ENCODE measurements around the gene TMEM11. TPM values are rescaled to one million over a fixed set of nuclear protein-coding genes. Genes with fewer than 3 reads are reported as not detected.

Gene TMEM11
- total RNA-seq, 2 experiments from 2014 or later = 28.9 to 40.4 TPM

- Mint-ChIP-seq H3K4me3 (no peak overlapping the region), H3K27ac (no peak overlapping the region), H3K9me3 (ENCODE audit: low read depth) (no peaks in the 10 kb centered on the region), H3K27me3 (no peaks in the 10 kb centered on the region), H3K36me3 (ENCODE audit: low read depth) (no peaks in the 10 kb centered on the region), H3K4me1 (peaks cover 8% of the 10 kb centered on the region)
- DNase-seq (no peak), ATAC-seq (no peak)
- POLR2A ChIA-PET = interaction anchor here (0.6 kb wide), 1 partner anchor 18 kb away, joined by 3 read pairs; no protein-coding TSS in a partner anchor
- CTCF ChIA-PET = interaction anchor here (0.7 to 1.2 kb wide), 2 partner anchors 11 to 26 kb away, joined by 3 to 4 read pairs; no protein-coding TSS in a partner anchor
- intact Hi-C loops (cut with DNase I, micrococcal nuclease) = no loop called here
Observed at GRCh38 chr17:21249920-21250703, 36.2 kb upstream of the TMEM11 start.

GRCh38 chr17:21249086-21249795, 35.3 kb upstream of the TMEM11 start:
- DNase-seq (no peak), ATAC-seq (no peak)
- no peaks in the 10 kb centered on the region for H3K36me3 Mint-ChIP-seq (ENCODE audit: low read depth)
- H3K4me1 Mint-ChIP-seq = peaks cover 8% of the 10 kb centered on the region
- POLR2A ChIA-PET = no interaction called here
- no peak overlapping the region for H3K27ac Mint-ChIP-seq
- no peaks in the 10 kb centered on the region for H3K27me3 Mint-ChIP-seq
- intact Hi-C loops (cut with DNase I, micrococcal nuclease) = no loop called here
- H3K9me3 Mint-ChIP-seq (ENCODE audit: low read depth) = no peaks in the 10 kb centered on the region
- CTCF ChIA-PET = interaction anchor here (0.7 to 1.2 kb wide), 2 partner anchors 10 to 27 kb away, joined by 3 to 4 read pairs; no protein-coding TSS in a partner anchor
- no peak overlapping the region for H3K4me3 Mint-ChIP-seq

- ChIA-PET CTCF (interaction anchor here (1.2 kb wide), 1 partner anchor 28 kb away, joined by 3 read pairs; no protein-coding TSS in a partner anchor), POLR2A (no interaction called here)
- H3K27me3 Mint-ChIP-seq = no peaks in the 10 kb centered on the region
- DNase-seq (no peak), ATAC-seq (no peak)
- intact Hi-C loops (cut with DNase I, micrococcal nuclease) = no loop called here
- no peaks in the 10 kb centered on the region for H3K9me3 Mint-ChIP-seq (ENCODE audit: low read depth)
- no peak overlapping the region for H3K4me3 Mint-ChIP-seq
- peaks cover 4% of the 10 kb centered on the region for H3K4me1 Mint-ChIP-seq
- H3K27ac Mint-ChIP-seq = no peak overlapping the region
- H3K36me3 Mint-ChIP-seq (ENCODE audit: low read depth) = no peaks in the 10 kb centered on the region
Observed at GRCh38 chr17:21248500-21248899, 34.5 kb upstream of the TMEM11 start.

- CTCF ChIA-PET = no interaction called here
- Mint-ChIP-seq H3K9me3 (ENCODE audit: low read depth) (no peaks in the 10 kb centered on the region), H3K36me3 (ENCODE audit: low read depth) (no peaks in the 10 kb centered on the region), H3K4me3 (no peak overlapping the region), H3K4me1 (peaks cover 3% of the 10 kb centered on the region), H3K27ac (no peak overlapping the region), H3K27me3 (no peaks in the 10 kb centered on the region)
- intact Hi-C loops (cut with DNase I, micrococcal nuclease) = no loop called here
- POLR2A ChIA-PET = no interaction called here
- no peak for ATAC-seq
- DNase-seq = no peak
Observed at GRCh38 chr17:21247552-21248258, 33.7 kb upstream of the TMEM11 start.

- CTCF ChIA-PET = no interaction called here
- no peaks in the 10 kb centered on the region for H3K9me3 Mint-ChIP-seq (ENCODE audit: low read depth)
- no peak overlapping the region for H3K4me3 Mint-ChIP-seq
- no peak overlapping the region for H3K27ac Mint-ChIP-seq
- no peaks in the 10 kb centered on the region for H3K36me3 Mint-ChIP-seq (ENCODE audit: low read depth)
- POLR2A ChIA-PET = interaction anchor here (0.7 kb wide), 1 partner anchor 135 kb away, joined by 3 read pairs; no protein-coding TSS in a partner anchor
- DNase-seq = no peak
- H3K27me3 Mint-ChIP-seq = no peaks in the 10 kb centered on the region
- ATAC-seq = no peak
- intact Hi-C loops (cut with DNase I, micrococcal nuclease) = no loop called here
- H3K4me1 Mint-ChIP-seq = peaks cover 3% of the 10 kb centered on the region
Observed at GRCh38 chr17:21246698-21247097, 32.7 kb upstream of the TMEM11 start.

- H3K4me3 Mint-ChIP-seq = no peak overlapping the region
- H3K27me3 Mint-ChIP-seq = no peaks in the 10 kb centered on the region
- CTCF ChIA-PET = interaction anchor here (0.6 kb wide), 1 partner anchor 91 kb away, joined by 3 read pairs; no protein-coding TSS in a partner anchor
- H3K4me1 Mint-ChIP-seq = peaks cover 3% of the 10 kb centered on the region
- intact Hi-C loops (cut with DNase I, micrococcal nuclease) = no loop called here
- no peaks in the 10 kb centered on the region for H3K36me3 Mint-ChIP-seq (ENCODE audit: low read depth)
- DNase-seq = no peak
- ATAC-seq = no peak
- POLR2A ChIA-PET = no interaction called here
- H3K27ac Mint-ChIP-seq = no peak overlapping the region
- H3K9me3 Mint-ChIP-seq (ENCODE audit: low read depth) = no peaks in the 10 kb centered on the region
Observed at GRCh38 chr17:21245639-21246084, 31.7 kb upstream of the TMEM11 start.

- Mint-ChIP-seq H3K27ac (no peak overlapping the region), H3K9me3 (ENCODE audit: low read depth) (no peaks in the 10 kb centered on the region), H3K36me3 (ENCODE audit: low read depth) (no peaks in the 10 kb centered on the region), H3K4me3 (no peak overlapping the region), H3K27me3 (no peaks in the 10 kb centered on the region), H3K4me1 (peaks cover 3% of the 10 kb centered on the region)
- intact Hi-C loops (cut with DNase I, micrococcal nuclease) = no loop called here
- ATAC-seq (no peak), DNase-seq (no peak)
- POLR2A ChIA-PET = no interaction called here
- CTCF ChIA-PET = no interaction called here
Observed at GRCh38 chr17:21243516-21244303, 29.7 kb upstream of the TMEM11 start.

GRCh38 chr17:21242780-21243515, 29.0 kb upstream of the TMEM11 start:
- CTCF ChIA-PET = no interaction called here
- POLR2A ChIA-PET = no interaction called here
- Mint-ChIP-seq H3K27ac (no peak overlapping the region), H3K36me3 (ENCODE audit: low read depth) (no peaks in the 10 kb centered on the region), H3K4me3 (no peak overlapping the region), H3K27me3 (no peaks in the 10 kb centered on the region), H3K9me3 (ENCODE audit: low read depth) (no peaks in the 10 kb centered on the region), H3K4me1 (peaks cover 3% of the 10 kb centered on the region)
- no peak for DNase-seq
- ATAC-seq = no peak
- intact Hi-C loops (cut with DNase I, micrococcal nuclease) = no loop called here

GRCh38 chr17:21242026-21242697, 28.2 kb upstream of the TMEM11 start:
- Mint-ChIP-seq H3K27me3 (no peaks in the 10 kb centered on the region), H3K36me3 (ENCODE audit: low read depth) (no peaks in the 10 kb centered on the region), H3K9me3 (ENCODE audit: low read depth) (no peaks in the 10 kb centered on the region), H3K4me1 (peaks cover 3% of the 10 kb centered on the region), H3K4me3 (no peak overlapping the region), H3K27ac (no peak overlapping the region)
- CTCF ChIA-PET = no interaction called here
- intact Hi-C loops (cut with DNase I, micrococcal nuclease) = no loop called here
- POLR2A ChIA-PET = no interaction called here
- no peak for DNase-seq
- ATAC-seq = no peak

- ATAC-seq = no peak
- POLR2A ChIA-PET = no interaction called here
- intact Hi-C loops (cut with DNase I, micrococcal nuclease) = no loop called here
Observed at GRCh38 chr17:21241564-21241963, 27.6 kb upstream of the TMEM11 start.

More at GRCh38 chr17:21241564-21241963, 27.6 kb upstream of the TMEM11 start:
- Mint-ChIP-seq H3K4me1 (peaks cover 3% of the 10 kb centered on the region), H3K9me3 (ENCODE audit: low read depth) (no peaks in the 10 kb centered on the region), H3K27me3 (no peaks in the 10 kb centered on the region), H3K36me3 (ENCODE audit: low read depth) (no peaks in the 10 kb centered on the region), H3K4me3 (no peak overlapping the region), H3K27ac (no peak overlapping the region)
- CTCF ChIA-PET = interaction anchor here (0.6 to 0.7 kb wide), 2 partner anchors 26 to 137 kb away, joined by 3 read pairs; no protein-coding TSS in a partner anchor
- no peak for DNase-seq

Measured in activated CD4-positive, alpha-beta T cell treated with anti-CD3 and anti-CD28 coated beads for 36 hours (primary cell).